Adrenal gland (tissue), 12 donors: ENCODE results near the gene TWIST2. TPM values are rescaled to one million over a fixed set of nuclear protein-coding genes. Genes with fewer than 3 reads are reported as not detected.

Experiments
- DNase-seq, 7 donors: peaks; one replicate each; pipeline ENCODE4 v3.0.0-alpha.2; 2019 to 2020
- H3K27ac ChIP-seq, 5 donors: fragments of 200-600 bp; sonication (generic) in 4 of 5; 1 replicate in 3 of 5; 2 replicates in 2 of 5; pipeline versions ENCODE4 v1.5.1 to v1.8.0; 2016 to 2020; ENCODE audit warnings: mild to moderate bottlenecking in 1 of 5
- H3K27me3 ChIP-seq: fragments of 200-600 bp; 2 replicates; pipeline ENCODE4 v1.8.0; 2021
- H3K36me3 ChIP-seq, 2 donors: fragments of 200-600 bp; replicated peaks in 1 of 2; 1 replicate in 1 of 2; 2 replicates in 1 of 2; pipeline versions ENCODE4 v1.5.1 to v1.8.0; 2018 to 2022
- H3K4me1 ChIP-seq, 2 donors: fragments of 200-600 bp; replicated peaks in 1 of 2; 1 replicate in 1 of 2; 2 replicates in 1 of 2; pipeline versions ENCODE4 v1.5.1 to v1.8.0; 2018 to 2021
- H3K4me3 ChIP-seq, 4 donors: fragments of 200-600 bp; sonication (generic) in 3 of 4; one replicate each; pipeline ENCODE4 v1.5.1; 2016 to 2018
- H3K9me3 ChIP-seq, 3 donors: fragments of 200-600 bp; sonication (generic) in 1 of 3; replicated peaks in 1 of 3; 1 replicate in 2 of 3; 2 replicates in 1 of 3; pipeline versions ENCODE4 v1.5.1 to v1.8.0; 2016 to 2021
- CTCF ChIP-seq, 6 experiments: fragments of 450-650 bp in 4 of 6; fragments of 200-600 bp in 2 of 6; sonication (generic) in 1 of 6; IDR thresholded peaks; 1 replicate in 5 of 6; 2 replicates in 1 of 6; pipeline versions ENCODE4 v1.5.1 to v1.8.0; 2016 to 2021; ENCODE audit warnings: antibody characterized with exemption in 6 of 6, mild to moderate bottlenecking in 2 of 6, moderate library complexity in 1 of 6
- POLR2A ChIP-seq, 2 donors: fragments of 450-650 bp; IDR thresholded peaks; one replicate each; pipeline ENCODE4 v1.6.1; 2017; ENCODE audit warnings: antibody characterized with exemption in 2 of 2, mild to moderate bottlenecking in 2 of 2, moderate library complexity in 1 of 2
- WGBS, 4 donors: extraction: QIAGEN DNeasy Blood & Tissue Kit in 2 of 4; methylation state at CpG; one replicate each; pipeline versions ENCODE4 v1.1.5 to v1.1.7; 2013 to 2017; 5-methylcytosine and 5-hydroxymethylcytosine counted together
- intact Hi-C, 2 donors: fragments of 100-400 bp; cut with DNase I; formaldehyde crosslinking; loops; one replicate each; pipeline versions ENCODE4 v1.14.1 to v1.15.0; 2022 to 2023
- polyA plus RNA-seq, 3 donors: library from polyadenylated mRNA; stranded (reverse); fragments of 200-250 nt in 2 of 3; fragments of 350-450 nt in 1 of 3; fragmentation: Illumina TruSeq in 1 of 3; extraction: RNeasy Lipid Tissue Mini Kit (QIAGEN cat#74804) in 1 of 3; gene quantifications; one replicate each; pipeline ENCODE4 v1.2.3, GENCODE V29; 2013 to 2014
- total RNA-seq, 9 donors: library from RNA; depleted of rRNA in 4 of 9; stranded (reverse); fragments of >200 nt in 4 of 9; fragments of 120-200 nt in 1 of 9; fragmentation: NEBNext Ultra II Directional in 1 of 9; extraction: Animal tissue kit (Norgen Biotek cat#: 25700) in 1 of 9; gene quantifications; one replicate each; pipeline versions ENCODE4 v1.1.0 to v1.2.4, GENCODE V29; 2013 to 2023
- donor health status: healthy with polysubstance abuse.
- donor health status: Bipolar disorder and iron deficiency.
- donor health status: DM: yes; HTN: yes; CAD: no.
- donor health status: DM: no; HTN: no; CAD: no.
- donor health status: DM: no; HTN: no; CAD: no.
- donor health status: DM: yes; HTN: yes; CAD: no.

The TWIST2 gene
- total and polyA plus RNA-seq, 12 donors = 1.0 to 20.5 (median 6.0) TPM

- H3K9me3 ChIP-seq = no peaks in the 10 kb centered on the region
- 82 to 86% (median 83%) methylated on average over 5 of the region's 5 CpGs for WGBS, 4 donors
These were observed 36.1 kb upstream of the TWIST2 start for GRCh38 chr2:238811759-238812158.

GRCh38 chr2:238813109-238813508 is 34.8 kb upstream of the TWIST2 start:
- H3K4me1 ChIP-seq = no peaks in the 10 kb centered on the region
- peaks cover 3% of the 10 kb centered on the region for H3K27me3 ChIP-seq
- TF ChIP-seq POLR2A (IDR thresholded peaks at IDR 0.05) (no peak), CTCF (IDR thresholded peaks at IDR 0.05) (no peak)
- intact Hi-C loops = no loop called here
- no peak overlapping the region for H3K27ac ChIP-seq
- no peak overlapping the region for H3K4me3 ChIP-seq
- 67 to 79% (median 79%) methylated on average over 3 to 8 of the region's 8 CpGs for WGBS, 4 donors
- no peaks in the 10 kb centered on the region for H3K9me3 ChIP-seq
- H3K36me3 ChIP-seq = no peaks in the 10 kb centered on the region
- no peak for DNase-seq

More at GRCh38 chr2:238811759-238812158, 36.1 kb upstream of the TWIST2 start:
- Histone ChIP-seq H3K4me3 (no peak overlapping the region), H3K4me1 (no peaks in the 10 kb centered on the region), H3K36me3 (no peaks in the 10 kb centered on the region), H3K27ac (no peak overlapping the region), H3K27me3 (no peaks in the 10 kb centered on the region)
- intact Hi-C loops = no loop called here
- no peak for DNase-seq
- TF ChIP-seq POLR2A (IDR thresholded peaks at IDR 0.05) = no peak
- no peak for TF ChIP-seq CTCF (IDR thresholded peaks at IDR 0.05)

GRCh38 chr2:238814815-238815214 is 33.1 kb upstream of the TWIST2 start:
- intact Hi-C loops = no loop called here
- TF ChIP-seq CTCF (IDR thresholded peaks at IDR 0.05) (no peak), POLR2A (IDR thresholded peaks at IDR 0.05) (no peak)
- Histone ChIP-seq H3K27me3 (peaks cover 3% of the 10 kb centered on the region), H3K27ac (no peak overlapping the region), H3K36me3 (no peaks in the 10 kb centered on the region), H3K9me3 (no peaks in the 10 kb centered on the region), H3K4me1 (no peaks in the 10 kb centered on the region), H3K4me3 (no peak overlapping the region)
- DNase-seq = no peak
- 27 to 73% (median 70%) methylated on average over 1 to 4 of the region's 4 CpGs for WGBS, 4 donors

GRCh38 chr2:238816291-238816690 is 31.6 kb upstream of the TWIST2 start:
- peaks cover 3% of the 10 kb centered on the region for H3K27me3 ChIP-seq
- H3K27ac ChIP-seq = no peak overlapping the region
- no peaks in the 10 kb centered on the region for H3K36me3 ChIP-seq
- no peak overlapping the region for H3K4me3 ChIP-seq
- no peaks in the 10 kb centered on the region for H3K9me3 ChIP-seq
- intact Hi-C loops = no loop called here
- H3K4me1 ChIP-seq = no peaks in the 10 kb centered on the region
- 61 to 78% (median 67%) methylated on average over 2 of the region's 2 CpGs for WGBS, 4 donors
- TF ChIP-seq CTCF (IDR thresholded peaks at IDR 0.05) = no peak
- TF ChIP-seq POLR2A (IDR thresholded peaks at IDR 0.05) = no peak
- no peak for DNase-seq
